GM21786 (cell line): ENCODE data around the gene SATB2.

Source experiments
- ATAC-seq: cut with Tn5 transposase; IDR thresholded peaks from one replicate; pipeline ENCODE4 v1.9.1; 2021; ENCODE audit not compliant: unreplicated experiment

The SATB2 gene

DNA sequence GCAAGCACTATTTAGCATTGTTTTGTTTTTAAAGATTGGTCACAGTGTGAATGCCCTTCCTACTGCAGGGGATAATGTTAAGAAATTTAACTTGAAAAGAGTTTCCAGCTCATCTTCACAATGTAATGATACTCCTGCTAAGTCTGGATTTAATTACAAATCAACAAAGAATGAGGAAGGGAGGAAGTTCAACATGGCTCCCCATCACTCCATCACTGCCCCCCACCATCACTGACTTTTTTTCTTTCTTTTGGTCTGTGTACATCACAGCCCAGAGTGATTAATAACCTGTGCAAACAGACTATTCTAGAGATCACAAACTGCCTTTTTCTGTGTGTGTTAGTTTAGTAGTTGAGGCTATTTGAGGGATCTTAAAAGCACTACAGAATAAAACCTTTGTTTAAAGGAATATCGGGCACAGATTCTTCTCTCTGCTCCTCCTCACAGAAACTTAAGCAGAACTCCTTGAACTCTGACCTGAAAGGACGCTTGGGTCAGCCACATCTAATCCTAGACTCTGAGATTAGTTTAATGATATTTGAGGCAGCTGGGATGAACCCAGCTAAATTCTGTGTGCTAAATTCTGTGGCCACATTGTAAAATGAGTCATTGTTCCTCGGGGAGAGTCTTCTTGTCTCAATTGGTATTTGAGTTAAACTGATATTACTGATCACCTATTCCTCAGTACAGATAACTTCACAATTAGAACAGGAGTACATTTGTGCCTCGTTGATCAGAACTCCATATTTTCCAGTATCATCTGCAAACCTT, 47.8 kb downstream of the SATB2 start:
- ATAC-seq: no peak

DNA sequence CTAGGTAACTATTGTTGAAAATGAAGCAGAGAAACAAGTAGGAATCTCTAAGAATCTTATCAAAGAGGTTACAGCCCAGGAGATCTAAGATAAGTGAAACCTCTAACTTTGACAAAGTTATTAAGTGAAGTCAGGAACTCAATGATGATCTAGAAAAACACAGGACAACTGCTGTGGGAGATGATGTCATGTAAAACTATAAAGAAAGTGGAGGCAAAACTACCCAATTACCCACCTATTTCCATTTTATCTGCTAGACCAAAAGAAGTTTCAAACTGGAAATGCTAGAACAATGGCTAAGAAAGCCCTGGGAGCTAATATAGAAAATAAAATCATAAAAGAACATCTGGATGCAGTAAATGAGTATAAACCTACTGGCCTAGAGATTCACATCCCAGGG, 50.3 kb downstream of the SATB2 start:
- no peak for ATAC-seq

DNA sequence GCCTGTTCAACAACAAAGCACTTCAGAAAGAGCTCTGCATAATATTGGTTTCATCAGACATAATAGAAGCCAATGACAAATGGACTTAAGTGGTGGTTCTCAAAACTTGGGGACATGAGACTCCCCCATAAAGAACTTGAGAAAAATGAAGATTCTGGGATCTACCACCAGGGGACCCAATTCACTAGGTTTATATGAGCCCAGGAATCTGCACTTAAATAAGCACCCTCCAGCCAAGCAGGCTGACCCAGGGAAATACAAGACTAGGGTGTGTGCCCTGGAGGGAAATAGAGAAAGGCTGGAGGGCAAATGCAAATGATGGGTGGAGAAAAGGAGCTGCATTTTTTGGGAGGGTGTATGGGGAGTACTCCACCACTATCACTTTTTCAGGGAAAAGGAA, 52.5 kb downstream of the SATB2 start:
- no peak for ATAC-seq

DNA sequence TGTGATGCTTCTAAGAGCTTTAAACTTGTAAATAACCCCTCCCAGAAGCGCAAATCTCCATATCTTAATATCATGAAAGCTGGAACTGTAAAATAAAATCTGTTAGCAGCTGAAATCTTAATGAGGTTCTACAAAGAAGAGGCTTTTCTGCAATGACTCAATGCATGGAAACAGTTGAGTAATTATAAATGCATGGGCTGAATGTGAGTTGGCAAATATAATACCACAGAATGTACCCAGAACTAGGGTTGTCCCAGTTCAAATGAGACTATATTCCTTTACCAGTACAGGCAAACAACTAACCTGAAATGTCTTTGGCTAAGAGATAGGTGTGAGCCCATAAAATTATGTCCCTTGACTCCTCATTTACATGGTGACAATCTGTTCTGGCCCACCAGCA, 52.9 kb downstream of the SATB2 start:
- ATAC-seq: no peak

DNA sequence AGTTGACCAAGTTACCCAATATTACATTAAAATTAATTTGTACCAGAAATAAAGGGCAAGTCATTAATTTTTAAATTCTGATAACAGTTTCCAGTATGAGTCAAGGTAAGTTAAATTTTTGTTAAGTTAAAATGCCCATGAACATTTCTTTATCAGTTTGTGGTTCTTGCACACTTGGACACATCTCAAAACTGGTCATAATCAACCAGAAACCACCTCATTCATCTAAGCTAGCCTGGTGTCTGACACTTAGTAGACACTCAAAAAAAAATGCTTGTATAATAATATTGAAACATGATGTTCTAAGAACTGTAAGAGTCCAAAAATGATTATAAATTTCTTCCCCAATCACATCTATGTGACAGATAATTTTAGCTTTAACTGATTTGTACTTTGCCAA, 62.4 kb downstream of the SATB2 start:
- ATAC-seq: no peak

DNA sequence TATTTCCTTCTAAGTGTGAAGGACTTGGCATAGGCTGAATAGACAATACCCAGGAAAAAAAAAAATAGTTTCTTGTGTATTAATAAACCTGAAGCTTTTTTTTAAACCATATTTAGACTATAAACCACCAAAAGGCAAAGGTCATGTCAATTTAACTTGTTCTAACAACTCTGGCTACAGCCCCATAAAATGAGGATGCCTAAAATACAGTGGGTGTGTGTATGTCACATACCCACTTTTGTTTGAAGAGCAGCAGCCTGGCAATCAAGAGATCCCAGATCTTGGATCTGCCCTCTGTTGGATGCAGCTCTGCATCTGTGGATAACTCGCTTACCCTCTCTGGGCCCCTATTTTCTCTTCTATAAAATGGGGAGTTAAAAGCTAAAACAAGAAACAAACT, 65.4 kb downstream of the SATB2 start:
- no peak for ATAC-seq

DNA sequence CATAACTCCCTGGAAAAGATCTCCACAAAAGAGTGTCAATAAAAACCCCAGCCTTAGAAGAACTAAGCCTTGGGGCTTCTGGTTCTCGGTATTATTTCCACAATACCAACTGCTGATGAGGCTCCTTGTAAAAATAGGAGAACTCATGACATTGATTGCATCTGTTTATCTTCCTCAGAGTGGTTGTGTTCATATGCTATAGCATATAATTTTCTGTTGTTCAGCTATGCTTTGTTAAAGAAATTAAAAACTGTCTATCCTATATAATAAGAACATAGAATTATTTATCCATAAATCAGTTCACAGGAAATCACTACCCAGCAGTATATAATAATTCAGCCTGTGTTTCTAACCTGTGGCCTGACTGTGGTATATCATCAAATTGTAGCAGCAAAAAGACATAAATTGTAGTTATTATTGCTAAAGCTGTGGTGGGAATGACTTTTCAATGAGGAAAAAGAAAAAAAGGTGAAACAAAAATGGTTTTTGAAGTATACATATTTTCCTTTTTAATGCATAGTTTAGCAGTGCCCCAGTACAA, 68.9 kb downstream of the SATB2 start:
- no peak for ATAC-seq

DNA sequence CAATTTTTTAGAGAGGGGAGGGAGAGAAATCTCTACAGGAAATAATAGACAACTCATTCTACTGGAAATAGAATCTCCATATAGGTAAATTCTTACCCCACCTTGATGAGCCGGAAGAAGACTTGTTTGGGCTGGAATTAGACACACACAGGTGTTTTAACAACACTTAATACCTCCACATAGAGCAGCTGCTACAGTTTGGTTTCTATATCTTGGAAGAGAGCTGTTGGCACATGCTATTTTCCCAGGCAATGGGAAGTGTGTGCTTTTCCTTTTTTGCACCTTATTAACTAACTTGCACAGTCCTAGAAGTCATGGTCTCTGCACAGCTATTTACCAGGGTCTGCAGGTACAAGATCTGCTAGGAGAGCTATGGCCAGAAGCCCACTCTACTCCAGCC, 73.7 kb downstream of the SATB2 start:
- ATAC-seq: no peak

DNA sequence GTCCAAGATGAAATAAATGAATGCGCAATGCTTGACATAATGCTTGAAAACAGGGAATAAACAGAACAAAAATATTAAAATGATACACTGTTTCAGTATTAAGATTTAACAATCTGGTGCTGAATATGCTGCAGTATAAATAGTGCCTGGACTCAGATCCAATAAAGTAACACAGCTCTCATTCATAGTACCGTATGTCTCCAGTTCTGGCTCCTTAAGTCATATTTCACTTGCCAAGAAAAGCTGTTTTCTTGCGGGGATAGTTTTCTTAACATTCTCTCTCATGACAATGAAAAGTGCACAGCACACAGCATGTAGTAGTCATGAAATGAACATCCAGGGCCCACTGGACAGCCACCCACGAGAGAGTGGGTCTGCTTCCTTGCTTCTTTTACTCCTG, 74.7 kb downstream of the SATB2 start:
- ATAC-seq: no peak

DNA sequence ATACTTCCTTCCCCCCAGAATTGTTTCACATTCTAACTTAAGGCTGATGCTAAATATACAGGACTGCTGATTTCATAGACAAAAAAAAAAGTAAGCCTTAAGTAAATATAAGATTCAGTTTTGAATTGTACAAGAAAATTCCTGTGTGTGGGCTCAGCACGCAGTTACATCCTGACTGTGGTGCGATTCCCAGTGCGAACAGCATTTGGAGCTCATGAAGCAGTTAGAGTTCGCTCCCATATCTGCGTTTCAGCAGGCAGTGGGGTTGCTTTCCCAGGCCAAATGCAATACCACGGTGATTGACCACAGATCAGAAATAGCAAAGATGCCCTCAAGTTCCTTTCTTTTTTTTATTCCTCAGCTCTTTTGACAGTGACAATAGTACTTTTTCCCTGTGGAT, 75.6 kb downstream of the SATB2 start:
- no peak for ATAC-seq

DNA sequence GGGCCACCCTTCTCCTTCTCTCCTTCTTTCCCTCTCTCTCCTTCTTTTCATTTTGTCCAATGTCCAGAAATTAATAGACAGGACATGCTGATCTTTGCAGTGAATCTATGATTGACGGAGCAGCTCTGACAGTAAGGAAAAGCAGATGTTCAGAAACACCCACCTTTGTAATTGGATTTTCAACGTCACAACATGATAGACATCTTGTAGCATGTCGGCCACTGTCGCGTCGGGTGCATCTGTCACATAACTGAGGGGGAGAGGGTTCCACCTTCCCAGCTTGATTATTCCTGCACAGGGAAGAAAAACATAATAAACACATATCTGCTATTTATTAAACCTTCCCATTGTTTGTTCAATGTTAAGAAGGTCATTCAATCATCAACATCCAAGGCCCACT, 76.2 kb downstream of the SATB2 start:
- ATAC-seq: no peak

DNA sequence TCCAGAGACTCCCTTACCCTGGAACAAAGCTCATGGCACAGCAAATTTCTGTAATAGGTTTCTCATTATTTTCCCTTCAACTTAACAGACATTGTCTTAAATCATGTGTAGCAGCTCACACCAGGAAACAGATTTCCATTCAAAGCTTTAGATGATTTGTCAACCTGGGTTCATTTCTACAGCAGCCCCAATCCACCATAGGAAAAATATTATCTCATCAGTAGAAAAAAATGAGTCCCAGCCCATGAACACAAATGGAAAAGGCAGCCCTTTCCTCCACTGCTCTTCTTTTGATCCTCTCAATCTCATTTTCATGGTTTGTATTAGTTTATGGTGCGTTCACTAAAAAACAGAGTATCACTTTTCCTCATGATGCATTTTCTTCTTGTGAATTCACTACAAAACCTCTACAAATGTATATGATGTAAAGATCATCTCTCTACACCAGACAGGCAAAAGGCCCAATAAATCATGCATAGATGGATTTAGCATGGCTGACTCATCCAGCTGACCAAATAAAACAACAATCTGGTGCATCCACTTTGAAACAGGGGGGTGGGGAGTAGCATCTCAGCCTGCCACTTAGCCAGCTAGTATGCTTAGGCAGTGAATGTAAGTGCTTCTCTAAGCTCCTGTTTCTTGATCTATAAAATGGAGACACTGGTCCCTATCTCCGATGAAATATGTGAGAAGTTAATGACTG, 78.6 kb downstream of the SATB2 start:
- no peak for ATAC-seq

GRCh38 chr2:199370150-199370780, 87.5 kb downstream of the SATB2 start:
- ATAC-seq: no peak

DNA sequence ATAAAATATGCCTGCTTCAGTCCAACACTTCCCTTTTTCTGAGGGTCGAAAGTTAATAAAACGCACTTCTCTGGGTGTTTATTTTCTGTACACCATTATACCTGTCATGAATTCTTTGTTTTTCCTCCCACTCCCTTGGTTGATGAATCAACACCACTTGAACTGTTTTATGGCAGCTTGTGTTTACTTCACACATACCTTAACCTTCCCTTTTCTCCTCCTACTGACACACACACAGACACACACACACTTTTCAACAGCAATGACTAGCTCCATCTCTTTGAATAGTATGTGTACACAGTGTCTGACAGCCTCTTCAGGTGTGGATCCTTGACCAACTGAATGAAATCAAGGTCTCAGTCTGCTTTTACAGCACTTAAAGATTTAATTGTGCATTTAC, 91.3 kb downstream of the SATB2 start:
- no peak for ATAC-seq

DNA sequence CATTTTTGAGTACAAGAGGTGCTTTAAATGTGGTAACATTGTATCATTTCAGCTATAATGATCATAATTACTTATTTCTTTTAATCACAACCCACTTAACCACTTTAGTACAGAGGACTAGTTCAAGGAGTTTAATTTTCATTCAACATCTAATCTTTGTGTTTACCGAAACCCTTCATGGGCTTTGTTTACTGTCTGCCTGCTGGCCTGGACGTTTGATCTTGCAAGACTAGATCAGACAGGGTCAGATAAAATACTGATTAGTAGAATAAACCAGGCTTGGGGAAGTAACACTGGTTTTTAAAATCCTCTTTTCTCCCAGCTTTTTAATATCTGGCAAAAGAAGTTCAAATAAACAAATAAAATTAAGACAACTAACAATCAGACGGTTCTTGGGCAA, 93.6 kb downstream of the SATB2 start:
- ATAC-seq: no peak

DNA sequence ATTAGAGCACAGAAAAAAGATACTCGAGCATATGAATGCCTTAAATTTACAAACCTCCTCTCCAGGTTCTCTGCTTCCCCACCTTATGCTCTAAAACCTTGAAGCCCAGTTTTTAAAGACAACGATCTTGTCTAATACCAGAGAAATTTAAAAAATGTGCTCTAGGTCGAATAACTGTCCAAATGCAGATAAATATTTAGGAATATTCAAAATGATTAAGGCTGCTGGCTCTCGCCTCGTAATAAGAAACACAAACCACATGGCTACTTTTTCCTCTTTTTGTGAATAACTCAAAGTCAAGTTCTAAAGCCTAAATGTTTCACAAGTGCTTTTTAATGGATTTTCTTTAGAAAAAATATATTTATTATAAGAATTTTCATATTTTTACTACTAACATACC, 101.3 kb downstream of the SATB2 start:
- no peak for ATAC-seq

GRCh38 chr2:199348871-199349270, 108.9 kb downstream of the SATB2 start:
- ATAC-seq: no peak

DNA sequence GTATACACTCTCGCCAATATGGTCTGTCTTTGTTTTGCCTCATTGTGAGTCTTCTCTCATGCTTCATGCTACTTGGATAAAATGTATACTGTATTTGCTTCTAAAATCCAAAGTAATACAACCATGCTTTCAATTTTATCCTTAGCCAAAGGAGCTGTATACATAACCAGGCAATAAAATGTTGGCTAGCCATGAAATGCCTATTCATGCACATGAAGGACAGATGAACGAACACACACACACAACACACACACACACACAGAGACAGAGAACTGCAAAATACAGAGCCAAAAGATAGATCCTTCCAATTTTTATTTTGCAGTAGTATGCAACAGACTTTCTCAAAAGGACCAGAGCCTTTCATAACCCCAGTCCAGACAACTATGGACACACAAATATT, 113.7 kb downstream of the SATB2 start:
- ATAC-seq: no peak

- no peak for ATAC-seq
Measured at GRCh38 chr2:199342334-199342733, 115.4 kb downstream of the SATB2 start.

DNA sequence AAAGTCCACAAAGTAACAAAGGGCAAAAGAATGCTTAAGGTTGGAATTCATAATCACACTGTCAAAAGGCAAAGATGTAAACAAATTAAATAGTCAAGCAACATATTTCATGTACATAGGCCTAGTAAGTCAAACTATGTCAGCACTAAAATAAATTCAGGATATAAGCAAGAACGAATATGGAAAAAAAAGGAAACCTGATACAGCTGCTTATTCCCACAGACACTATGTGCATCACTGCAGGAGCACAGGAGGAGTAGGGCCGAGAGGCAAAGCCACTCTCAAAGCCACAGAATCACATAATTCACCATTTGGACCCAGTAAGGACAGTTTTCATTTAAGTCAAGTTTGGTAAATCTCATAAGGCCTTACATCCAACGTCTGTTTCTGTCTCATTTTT, 116.6 kb downstream of the SATB2 start:
- ATAC-seq: no peak

- no peak for ATAC-seq
Measured at GRCh38 chr2:199339891-199340605, 117.7 kb downstream of the SATB2 start.
